GM21737 (cell line): Measurements from ENCODE around the gene CYP3A5.

Experiments used
- ATAC-seq: cut with Tn5 transposase; IDR thresholded peaks from one replicate; pipeline ENCODE4 v1.9.1; 2021; ENCODE audit warnings: mild to moderate bottlenecking, moderate library complexity; ENCODE audit not compliant: unreplicated experiment

Gene CYP3A5

GRCh38 chr7:99616359-99617191, 63.2 kb downstream of the CYP3A5 start, which contains the start of gene ZSCAN25:
Gene ZSCAN25, plus strand, starts transcription at chr7:99616946. Its CDS starts 2,661 bp downstream, at chr7:99619607.
- ATAC-seq: peak; percentile 94

GRCh38 chr7:99615989-99616358, 63.8 kb downstream of the CYP3A5 start:
- no peak for ATAC-seq

GRCh38 chr7:99614495-99614894, 65.3 kb downstream of the CYP3A5 start:
- ATAC-seq: no peak

- no peak for ATAC-seq
Measured at GRCh38 chr7:99607548-99607947, 72.2 kb downstream of the CYP3A5 start.

GRCh38 chr7:99606531-99606930, 73.3 kb downstream of the CYP3A5 start:
- ATAC-seq: no peak

GRCh38 chr7:99605527-99605926, 74.3 kb downstream of the CYP3A5 start:
- ATAC-seq: no peak

- ATAC-seq: no peak
Measured at GRCh38 chr7:99601656-99602310, 78.0 kb downstream of the CYP3A5 start.

- no peak for ATAC-seq
Measured at GRCh38 chr7:99599836-99600235, 80.0 kb downstream of the CYP3A5 start.
